Measurements from ENCODE around the gene GPSM1. TPM values are rescaled to one million over a fixed set of nuclear protein-coding genes. Genes with fewer than 3 reads are reported as not detected.

The GPSM1 gene
- total RNA-seq, 1 experiment from 2014 or later, result 26.4 TPM

DNA sequence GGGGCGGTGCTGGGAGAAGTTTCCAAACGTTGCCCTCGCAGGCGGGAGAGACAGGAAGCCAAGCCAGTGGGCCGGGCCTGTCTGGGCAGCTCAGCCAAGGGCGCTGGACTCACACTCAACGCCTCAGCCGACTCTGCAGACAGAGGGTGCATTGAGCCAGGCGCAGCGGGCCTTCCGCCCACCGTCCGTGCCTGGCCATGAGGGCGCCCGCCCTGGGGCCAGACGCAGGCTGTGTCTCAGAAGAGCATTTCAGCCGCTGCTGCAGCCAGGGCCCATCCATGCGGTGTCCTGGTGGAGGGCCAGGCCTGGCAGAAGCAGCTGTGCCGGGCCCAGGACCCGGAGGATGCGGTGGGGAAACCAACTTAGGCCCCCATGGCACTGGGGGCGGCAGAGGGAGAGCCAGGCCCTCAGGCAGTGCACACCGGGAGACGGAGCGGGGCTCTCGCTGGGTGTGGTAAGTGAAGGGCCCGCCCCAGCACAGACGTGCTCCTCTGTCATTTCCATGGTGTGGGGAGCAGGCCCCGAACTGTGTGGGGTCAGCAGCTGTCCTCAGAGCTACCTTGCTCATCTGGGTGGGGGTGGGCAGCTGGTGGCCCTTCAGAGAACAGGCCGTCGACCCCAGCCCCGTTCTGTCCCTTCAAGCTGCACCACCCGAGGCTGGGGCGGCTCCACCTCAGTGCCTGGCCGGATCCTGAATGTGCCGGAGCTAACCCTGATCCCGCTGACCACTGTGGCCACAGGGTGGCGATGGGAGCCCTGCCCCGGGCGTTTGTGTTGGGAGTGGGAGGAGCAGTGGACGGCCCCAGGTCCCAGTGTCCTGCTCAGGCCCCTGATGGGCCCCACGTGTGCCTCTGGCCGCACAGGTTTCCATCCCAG lies 18.2 kb downstream of the GPSM1 start:
- RAD21 ChIA-PET (ENCODE audit: low non-redundant PET in 1 of 2, low total read pairs in 2 of 2, uncharacterized antibody in 2 of 2, unreplicated experiment in 2 of 2), result interaction anchor here (1.2 to 1.3 kb wide), 2 partner anchors 17 to 18 kb away, joined by 6 to 9 read pairs; partner anchors contain the start of gene DNLZ (in 1 of the 2)
- BruUV-seq (replicated peaks), result no TSS peak
- TF ChIP-seq, protein P1, sequence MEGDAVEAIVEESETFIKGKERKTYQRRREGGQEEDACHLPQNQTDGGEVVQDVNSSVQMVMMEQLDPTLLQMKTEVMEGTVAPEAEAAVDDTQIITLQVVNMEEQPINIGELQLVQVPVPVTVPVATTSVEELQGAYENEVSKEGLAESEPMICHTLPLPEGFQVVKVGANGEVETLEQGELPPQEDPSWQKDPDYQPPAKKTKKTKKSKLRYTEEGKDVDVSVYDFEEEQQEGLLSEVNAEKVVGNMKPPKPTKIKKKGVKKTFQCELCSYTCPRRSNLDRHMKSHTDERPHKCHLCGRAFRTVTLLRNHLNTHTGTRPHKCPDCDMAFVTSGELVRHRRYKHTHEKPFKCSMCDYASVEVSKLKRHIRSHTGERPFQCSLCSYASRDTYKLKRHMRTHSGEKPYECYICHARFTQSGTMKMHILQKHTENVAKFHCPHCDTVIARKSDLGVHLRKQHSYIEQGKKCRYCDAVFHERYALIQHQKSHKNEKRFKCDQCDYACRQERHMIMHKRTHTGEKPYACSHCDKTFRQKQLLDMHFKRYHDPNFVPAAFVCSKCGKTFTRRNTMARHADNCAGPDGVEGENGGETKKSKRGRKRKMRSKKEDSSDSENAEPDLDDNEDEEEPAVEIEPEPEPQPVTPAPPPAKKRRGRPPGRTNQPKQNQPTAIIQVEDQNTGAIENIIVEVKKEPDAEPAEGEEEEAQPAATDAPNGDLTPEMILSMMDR (IDR thresholded peaks at IDR 0.05 in 2 of 3, conservative IDR thresholded peaks at IDR 0.05 in 1 of 3; ENCODE audit: borderline replicate concordance in 1 of 3, insufficient read depth in 1 of 3, low read depth in 2 of 3, low read length in 2 of 3), result peak in 2 of 3 experiments; percentile 46 to 53; a peak in 4 of 6 replicates
- TF ChIP-seq YY1 (IDR thresholded peaks at IDR 0.05; ENCODE audit: extremely low read depth, insufficient replicate concordance, low read depth, low read length), result no peak
- CTCF ChIA-PET, result interaction anchor here (0.9 to 1.9 kb wide), 8 partner anchors 9 to 286 kb away, joined by 3 to 15 read pairs (median 5); partner anchors contain the start of gene DNLZ
- Histone ChIP-seq H3K27me3 (ENCODE audit: insufficient read depth, low read length) (no peaks in the 10 kb centered on the region), H3K27ac (ENCODE audit: low read depth, low read length) (peak overlapping the region; percentile 44; the same call in 1 of the 2 replicates), H3K9ac (ENCODE audit: low read length) (peak overlapping the region; percentile 27), H2AFZ (ENCODE audit: low read depth, low read length, poor library complexity, severe bottlenecking) (no peak overlapping the region), H3K9me3 (ENCODE audit: control insufficient read depth in 1 of 2, insufficient read depth in 1 of 2, low read depth in 1 of 2, low read length in 2 of 2) (no peaks in the 10 kb centered on the region), H3K9me2 (ENCODE audit: insufficient read depth) (no peaks in the 10 kb centered on the region), H3K4me2 (ENCODE audit: low read length) (peak overlapping the region; percentile 61), H3K79me2 (ENCODE audit: insufficient read depth, low read length) (no peaks in the 10 kb centered on the region), H3K4me1 (ENCODE audit: control insufficient read depth in 1 of 2, insufficient read depth in 2 of 2, low read length in 2 of 2) (peaks cover 18 to 36% of the 10 kb centered on the region in 2 experiments; a peak in 3 of 4 replicates), H3K4me3 (replicated peaks in 1 of 2; ENCODE audit: low read depth in 1 of 2, low read length in 2 of 2) (peak overlapping the region in 1 of 2 experiments; percentile 18; a peak in 1 of 4 replicates), H4K20me1 (ENCODE audit: insufficient read depth) (no peaks in the 10 kb centered on the region), H3K36me3 (ENCODE audit: control insufficient read depth in 1 of 2, insufficient read depth in 2 of 2, low read length in 2 of 2) (no peaks in the 10 kb centered on the region)
- DNase-seq (ENCODE audit: low read depth, low spot score), result no peak
- intact Hi-C loops (cut with micrococcal nuclease), result loop anchor here (1.0 kb wide), 1 partner anchor 55 kb away; the partner anchor contains the start of gene SNAPC4
- peak; percentile 79 for ATAC-seq
- POLR2A ChIA-PET, result interaction anchor here (1.2 to 1.5 kb wide), 2 partner anchors 9 to 17 kb away, joined by 4 to 8 read pairs; partner anchors contain the start of gene DNLZ

All from HCT116 (cell line).